Activated CD8-positive, alpha-beta memory T cell treated with anti-CD3 and anti-CD28 coated beads, Interleukin-2, amount 50 U/mL, for 1 hour (primary cell): ENCODE measurements around the gene PRR20D.
"Not testable (repeated sequence)": the region's sequence is repeated elsewhere in the genome, so short reads cannot be mapped to it uniquely, and the experiment has no call there.

ENCODE experiments used
- DNase-seq: peaks from one replicate; pipeline ENCODE4 v3.0.0-alpha.2; 2020; ENCODE audit errors: extremely low read depth

PRR20D gene

DNA sequence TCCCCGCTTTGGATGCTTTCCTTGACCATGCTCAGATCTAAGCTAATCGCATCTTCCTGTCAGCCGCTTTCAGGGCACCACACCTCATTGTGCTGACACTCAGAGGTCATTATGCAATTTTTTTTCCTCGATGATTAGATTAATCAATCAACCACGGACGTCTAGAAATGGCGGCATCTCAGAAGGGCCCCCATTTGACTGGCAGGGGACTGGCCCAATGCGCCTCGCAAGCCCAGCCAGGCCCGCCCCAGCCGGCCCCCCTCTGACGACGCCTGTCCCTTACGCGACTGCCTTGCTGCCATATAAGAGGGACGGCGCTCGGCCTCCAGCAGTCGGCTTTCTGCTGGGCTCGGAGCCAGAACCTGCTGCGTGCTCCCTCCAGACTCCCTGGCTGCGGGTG lies at the start of gene PRR20D:
Gene PRR20D, plus strand, starts transcription at position 301 of the 400 bp plus-strand sequence. CDS start 387 bp downstream, outside the sequence.
- not testable (repeated sequence) for DNase-seq

DNA sequence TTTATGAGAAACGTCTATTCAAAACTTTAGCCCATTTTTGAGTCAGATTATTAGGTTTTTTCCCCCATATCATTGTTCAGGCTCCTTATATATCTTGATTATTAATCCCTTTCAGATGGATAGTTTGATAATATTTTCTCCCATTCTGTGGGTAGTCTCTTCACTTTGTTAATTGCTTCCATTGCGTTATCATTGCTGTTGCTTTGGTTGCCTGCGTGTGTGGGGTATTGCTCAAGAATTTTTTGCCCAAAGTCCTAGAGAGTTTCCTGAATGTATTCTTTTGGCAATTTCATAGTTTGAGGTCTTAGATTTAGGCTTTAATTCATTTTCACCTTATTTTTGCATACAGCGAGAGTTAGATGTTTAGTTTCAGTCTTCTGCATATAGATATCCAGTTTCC lies 45.5 kb upstream of the PRR20D start:
- no peak for DNase-seq

GRCh38 chr13:57123681-57124080 lies 36.8 kb upstream of the PRR20D start:
- DNase-seq = no peak

DNA sequence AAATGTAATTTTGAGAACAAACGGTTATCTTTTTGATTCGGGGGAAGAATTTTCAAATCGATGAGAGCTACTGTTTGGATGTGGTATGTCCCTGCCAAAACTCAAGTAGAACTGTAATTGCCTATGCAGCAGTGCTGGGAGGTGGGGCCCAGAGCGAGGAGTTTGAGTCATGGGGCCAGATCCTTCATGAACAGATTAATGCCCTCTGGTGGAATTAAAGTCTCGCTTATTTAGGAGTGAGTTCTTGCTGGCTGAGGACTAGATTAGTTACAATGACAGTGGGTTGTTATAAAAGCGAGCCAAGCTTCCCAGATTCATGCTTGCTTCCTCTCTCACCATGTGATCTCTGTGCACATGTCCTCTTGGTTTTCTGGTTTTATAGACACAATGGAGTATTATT lies 31.5 kb upstream of the PRR20D start:
- DNase-seq = no peak

DNA sequence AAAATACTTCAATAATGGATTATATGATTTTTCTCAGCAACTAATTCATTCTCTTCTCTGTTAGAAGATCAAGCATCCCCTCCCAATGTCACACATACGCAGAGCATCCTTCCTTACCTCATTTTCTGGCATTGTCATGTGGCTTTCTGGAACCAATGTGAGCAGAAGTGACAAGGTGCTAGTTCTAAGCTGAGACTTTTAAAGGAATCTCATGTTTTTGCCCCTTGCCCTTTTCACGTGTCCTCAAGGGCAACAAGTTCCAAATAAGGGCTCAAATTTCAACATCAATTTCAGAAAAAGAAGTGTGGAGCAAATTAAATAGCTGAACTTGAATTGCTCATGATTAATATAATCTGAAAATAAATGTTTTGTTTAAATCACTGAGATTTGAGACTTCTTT lies 24.3 kb upstream of the PRR20D start:
- DNase-seq = no peak

- no peak for DNase-seq
Observed at GRCh38 chr13:57137585-57137984, 22.8 kb upstream of the PRR20D start.

DNA sequence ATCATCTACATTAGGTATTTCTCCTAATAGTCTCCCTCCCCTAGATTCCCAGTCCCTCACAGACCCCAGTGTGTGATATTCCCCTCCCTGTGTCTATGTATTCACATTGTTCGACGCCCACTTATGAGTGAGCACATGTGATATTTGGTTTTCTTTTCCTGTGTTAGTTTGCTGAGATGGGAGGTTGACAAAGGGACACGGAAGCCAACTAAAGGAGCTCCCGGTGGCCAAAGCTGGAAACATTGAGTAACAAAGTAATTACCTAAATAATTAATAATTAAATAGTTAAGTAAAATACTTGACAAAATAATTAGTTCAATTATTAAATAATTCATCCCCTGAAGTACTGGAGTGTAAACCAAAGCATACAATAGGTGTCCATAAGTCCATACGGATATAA lies 21.4 kb upstream of the PRR20D start:
- DNase-seq = no peak

DNA sequence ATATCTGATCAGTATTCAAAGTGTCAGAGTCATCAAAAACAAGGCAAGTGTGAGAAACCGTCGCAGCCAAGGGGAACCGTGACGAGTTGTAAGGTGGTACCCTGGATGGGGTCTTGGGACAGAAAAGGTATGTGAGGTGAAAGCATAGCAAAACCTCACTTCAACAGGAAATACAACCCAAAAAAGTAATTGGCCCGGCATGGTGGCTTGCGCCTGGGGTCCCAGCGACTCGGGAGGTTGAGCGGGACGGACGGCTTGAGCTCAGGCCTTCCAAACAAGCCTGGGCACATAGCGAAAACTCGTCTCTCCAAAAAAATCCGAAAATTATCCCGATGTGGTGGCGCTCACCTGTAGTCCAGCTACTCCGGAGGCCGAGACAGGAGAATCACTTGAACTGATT lies 20.7 kb upstream of the PRR20D start:
- not testable (repeated sequence) for DNase-seq

DNA sequence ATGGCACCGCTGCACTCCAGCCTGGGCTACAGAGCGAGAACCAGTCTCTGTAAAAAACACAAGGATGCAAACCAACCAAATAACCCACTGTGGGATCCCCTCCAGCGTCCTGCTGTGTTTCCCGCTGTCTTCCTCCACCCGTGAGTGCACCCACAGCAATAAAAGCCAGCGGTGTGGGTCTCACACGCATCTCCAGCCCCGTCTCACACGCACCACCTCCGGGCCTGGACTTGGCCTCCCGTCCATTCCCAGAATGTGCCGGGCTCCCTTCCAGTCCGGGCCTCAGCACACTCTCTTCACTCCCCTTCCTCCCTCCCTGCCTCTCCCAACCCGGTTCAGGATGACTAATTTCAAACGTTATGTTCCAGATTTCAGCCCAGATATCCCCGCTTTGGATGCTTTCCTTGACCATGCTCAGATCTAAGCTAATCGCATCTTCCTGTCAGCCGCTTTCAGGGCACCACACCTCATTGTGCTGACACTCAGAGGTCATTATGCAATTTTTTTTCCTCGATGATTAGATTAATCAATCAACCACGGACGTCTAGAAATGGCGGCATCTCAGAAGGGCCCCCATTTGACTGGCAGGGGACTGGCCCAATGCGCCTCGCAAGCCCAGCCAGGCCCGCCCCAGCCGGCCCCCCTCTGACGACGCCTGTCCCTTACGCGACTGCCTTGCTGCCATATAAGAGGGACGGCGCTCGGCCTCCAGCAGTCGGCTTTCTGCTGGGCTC lies 20.0 kb upstream of the PRR20D start, which contains the start of gene PRR20A:
Gene PRR20A, plus strand, starts transcription at position 684 of the 734 bp plus-strand sequence. CDS start 387 bp downstream, outside the sequence.
- DNase-seq = not testable (repeated sequence)

- not testable (repeated sequence) for DNase-seq
Observed at GRCh38 chr13:57147188-57147587, 13.2 kb upstream of the PRR20D start, which contains the start of gene PRR20B. Gene PRR20B, plus strand, starts transcription at chr13:57147488. Its CDS starts 387 bp downstream, at chr13:57147875.

DNA sequence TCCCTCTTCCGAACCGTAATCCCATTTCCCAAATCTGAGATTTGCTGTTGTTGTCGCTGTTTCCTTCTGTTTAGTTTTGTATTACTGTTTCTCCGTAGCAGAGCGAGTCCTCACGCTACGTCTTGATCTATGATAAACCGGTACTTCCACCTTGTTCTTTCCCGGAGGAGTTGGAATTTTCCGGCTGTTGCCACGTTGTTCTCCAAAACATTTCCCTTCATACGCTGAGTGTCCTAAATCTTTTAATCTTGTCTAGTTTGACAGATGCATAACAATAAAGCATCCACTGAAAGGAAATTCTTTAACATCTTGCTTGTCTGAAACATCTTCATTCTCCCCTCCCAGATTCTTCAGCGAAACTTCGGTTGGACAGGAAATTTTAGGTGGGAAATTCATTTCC lies 12.3 kb upstream of the PRR20D start:
- not testable (repeated sequence) for DNase-seq

- DNase-seq = not testable (repeated sequence)
Observed at GRCh38 chr13:57153761-57154160, 6.7 kb upstream of the PRR20D start, which contains the start of gene PRR20C. Gene PRR20C, plus strand, starts transcription at chr13:57154061. Its CDS starts 387 bp downstream, at chr13:57154448.

GRCh38 chr13:57166897-57167296 lies 6.5 kb downstream of the PRR20D start, which contains the start of gene PRR20E:
Gene PRR20E, plus strand, starts transcription at chr13:57167197. Its CDS starts 387 bp downstream, at chr13:57167584.
- DNase-seq = not testable (repeated sequence)

GRCh38 chr13:57191667-57192066 lies 31.2 kb downstream of the PRR20D start:
- DNase-seq = no peak

GRCh38 chr13:57212989-57213388 lies 52.6 kb downstream of the PRR20D start:
- DNase-seq = no peak
